ENCODE data around the gene IFNG.
"Not testable (repeated sequence)": the region's sequence is repeated elsewhere in the genome, so short reads cannot be mapped to it uniquely, and the experiment has no call there.

IFNG gene

GRCh38 chr12:68159681-68160304 is at the start of gene IFNG:
Gene IFNG (minus strand): TSS chr12:68159740. CDS start chr12:68159615, 125 bp downstream.
- DNase-seq: no peak

DNA sequence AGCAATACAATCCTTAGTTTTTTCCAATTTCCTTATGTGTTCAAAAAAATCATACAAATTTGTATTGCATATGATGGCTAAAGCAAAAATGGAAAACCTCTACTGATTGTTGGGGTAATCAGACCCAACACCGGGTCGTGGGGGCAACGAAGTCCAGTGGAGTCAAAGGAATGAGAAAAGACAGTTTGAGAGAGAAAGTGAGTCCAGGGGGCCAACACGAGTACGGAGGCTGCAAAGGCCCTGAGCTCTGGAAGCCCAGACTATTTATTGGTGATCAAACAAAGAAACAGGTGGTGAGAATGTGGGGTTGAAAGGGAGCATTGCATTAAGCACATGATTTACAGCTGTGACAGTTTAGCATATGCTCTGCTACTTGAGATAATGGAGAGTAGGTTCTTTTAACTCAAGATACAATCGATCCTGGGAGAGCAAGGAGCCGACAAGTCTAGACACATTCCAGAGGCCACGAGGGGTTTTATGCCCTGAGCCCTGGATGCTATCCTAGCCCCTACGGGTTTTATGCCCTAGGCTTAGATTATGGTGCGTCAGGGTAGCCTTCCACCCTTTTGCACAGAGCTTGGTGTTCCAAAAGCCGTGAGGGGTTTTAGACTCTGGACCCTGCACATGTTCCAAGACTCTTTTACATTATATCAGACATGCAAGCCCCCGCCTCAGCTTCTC is 49.6 kb upstream of the IFNG start:
- not testable (repeated sequence) for DNase-seq

- DNase-seq: no peak
Measured at GRCh38 chr12:68207276-68207675, 47.7 kb upstream of the IFNG start.

GRCh38 chr12:68206446-68206845 is 46.9 kb upstream of the IFNG start:
- DNase-seq: no peak

DNA sequence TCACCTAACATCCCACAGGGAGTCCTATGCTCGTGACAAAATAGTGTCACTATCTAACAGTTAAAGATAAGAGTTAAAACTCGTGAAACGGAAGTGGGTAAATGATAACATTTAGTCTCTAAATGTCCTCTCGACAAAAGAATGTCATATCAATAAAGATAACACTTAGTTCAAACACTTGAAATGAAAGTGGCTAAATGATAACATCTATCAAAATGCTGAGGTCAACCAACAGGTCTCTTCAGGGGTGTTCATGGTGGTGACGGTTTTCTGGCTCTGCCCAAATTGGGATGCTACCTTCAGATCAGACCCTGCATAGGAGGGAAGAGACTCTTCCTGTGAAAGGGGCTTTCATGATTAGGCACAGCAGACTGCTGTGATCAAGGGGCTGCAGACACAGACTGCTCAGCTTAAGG is 43.9 kb upstream of the IFNG start:
- no peak for DNase-seq

DNA sequence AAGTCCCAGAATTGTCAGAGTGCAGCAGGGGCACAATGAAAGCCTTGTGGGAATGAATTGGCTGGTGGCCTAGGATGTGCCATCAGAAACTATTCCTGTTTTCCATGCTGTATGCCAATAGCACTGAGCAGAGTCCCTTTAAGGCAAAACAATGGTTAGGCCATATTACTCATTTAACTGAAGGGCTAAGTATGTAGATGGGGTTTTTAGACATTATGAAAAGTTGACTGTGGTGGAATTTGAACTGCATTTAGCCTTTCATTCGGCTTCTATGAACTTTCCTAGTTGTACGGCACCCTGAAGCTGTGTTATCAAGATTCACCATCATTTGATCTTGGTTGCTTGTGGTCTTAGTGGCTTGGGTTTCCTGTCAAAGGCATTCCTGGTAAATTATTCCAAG is 41.3 kb upstream of the IFNG start:
- DNase-seq: no peak

DNA sequence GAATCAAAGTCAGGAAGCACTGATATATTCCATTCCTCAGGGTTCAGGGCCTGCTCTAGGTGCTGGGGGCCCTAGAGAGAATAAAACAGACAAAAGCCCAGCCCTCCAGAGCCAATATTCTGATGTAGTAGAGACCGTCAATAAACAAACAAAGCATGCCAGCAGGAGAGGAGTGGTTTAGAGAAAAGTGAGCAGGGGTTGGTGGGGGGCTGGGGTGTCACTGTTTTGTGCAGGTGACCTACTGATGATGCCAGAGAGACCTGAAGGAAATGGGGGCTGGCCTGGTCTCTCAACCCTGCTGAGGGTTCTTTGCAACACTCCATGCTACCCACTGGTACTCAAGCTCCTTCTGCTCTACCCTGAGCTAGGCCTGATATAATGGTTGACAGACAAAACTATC is 39.6 kb upstream of the IFNG start:
- DNase-seq: no peak

DNA sequence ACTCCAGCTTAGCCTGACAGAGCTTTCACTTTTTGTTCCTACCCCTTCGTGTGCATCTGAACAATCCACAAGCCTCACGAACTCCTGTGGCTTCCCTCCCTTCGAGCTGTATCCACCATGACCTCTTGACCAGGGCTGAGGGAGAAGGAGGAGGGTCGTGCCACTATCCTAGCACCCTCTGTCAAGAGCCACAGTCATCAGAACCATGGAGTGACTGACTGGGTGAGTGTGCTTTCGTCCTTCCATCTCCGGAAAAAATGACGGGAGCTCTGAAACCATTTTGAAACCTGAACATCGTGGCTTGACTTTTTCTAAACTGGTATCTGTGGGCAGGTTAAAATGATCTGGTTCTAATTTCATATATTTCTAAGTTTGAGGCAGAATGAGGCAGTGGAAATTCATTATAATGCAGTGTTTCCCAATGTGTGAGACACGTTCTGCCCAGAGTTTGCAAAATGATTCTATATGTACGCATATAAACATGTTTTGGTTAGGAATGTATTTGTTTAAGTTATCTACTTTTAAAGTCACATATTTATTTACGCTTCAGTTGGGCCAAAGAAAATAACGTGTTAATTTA is 39.1 kb upstream of the IFNG start:
- no peak for DNase-seq

- no peak for DNase-seq
Measured at GRCh38 chr12:68190301-68190700, 30.8 kb upstream of the IFNG start.

DNA sequence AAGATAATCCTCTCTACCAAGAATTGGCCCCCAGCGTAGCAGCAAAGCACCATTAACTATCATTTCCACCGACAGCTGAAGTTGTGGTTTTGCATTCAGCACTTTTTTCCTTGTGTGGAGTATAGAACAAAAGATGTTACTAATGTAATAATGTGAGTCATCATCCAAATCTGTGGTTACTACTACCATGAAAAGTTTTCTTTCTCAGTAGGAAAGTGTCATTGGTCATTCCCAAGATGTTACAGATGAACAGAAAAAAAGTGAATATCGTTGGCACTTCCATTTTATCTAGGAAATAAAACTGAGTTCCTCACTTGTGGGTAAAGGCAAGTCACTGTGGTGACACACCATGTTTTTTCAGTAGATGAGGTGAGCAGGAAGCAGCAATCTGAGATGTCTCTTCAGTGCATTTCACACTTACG is 30.3 kb upstream of the IFNG start:
- no peak for DNase-seq

DNA sequence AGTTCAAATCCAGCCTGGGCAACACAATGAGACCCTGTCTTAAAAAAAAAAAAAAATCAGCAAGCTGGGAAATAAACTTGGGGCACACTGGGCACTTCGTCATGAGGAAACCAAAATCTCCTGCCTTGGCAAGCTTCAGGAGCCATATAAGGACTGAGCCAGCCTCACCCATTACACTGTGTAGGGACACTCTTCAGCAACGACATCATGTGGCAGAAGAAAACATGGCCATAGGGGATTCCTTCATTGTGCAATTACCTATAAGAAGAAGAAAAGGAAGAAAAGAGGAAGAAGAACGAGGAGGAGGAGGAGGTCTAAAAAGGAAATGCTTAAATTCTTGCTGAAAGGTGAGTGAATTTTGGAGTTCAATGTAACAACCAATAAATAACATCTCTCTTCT is 26.1 kb upstream of the IFNG start:
- DNase-seq: no peak

DNA sequence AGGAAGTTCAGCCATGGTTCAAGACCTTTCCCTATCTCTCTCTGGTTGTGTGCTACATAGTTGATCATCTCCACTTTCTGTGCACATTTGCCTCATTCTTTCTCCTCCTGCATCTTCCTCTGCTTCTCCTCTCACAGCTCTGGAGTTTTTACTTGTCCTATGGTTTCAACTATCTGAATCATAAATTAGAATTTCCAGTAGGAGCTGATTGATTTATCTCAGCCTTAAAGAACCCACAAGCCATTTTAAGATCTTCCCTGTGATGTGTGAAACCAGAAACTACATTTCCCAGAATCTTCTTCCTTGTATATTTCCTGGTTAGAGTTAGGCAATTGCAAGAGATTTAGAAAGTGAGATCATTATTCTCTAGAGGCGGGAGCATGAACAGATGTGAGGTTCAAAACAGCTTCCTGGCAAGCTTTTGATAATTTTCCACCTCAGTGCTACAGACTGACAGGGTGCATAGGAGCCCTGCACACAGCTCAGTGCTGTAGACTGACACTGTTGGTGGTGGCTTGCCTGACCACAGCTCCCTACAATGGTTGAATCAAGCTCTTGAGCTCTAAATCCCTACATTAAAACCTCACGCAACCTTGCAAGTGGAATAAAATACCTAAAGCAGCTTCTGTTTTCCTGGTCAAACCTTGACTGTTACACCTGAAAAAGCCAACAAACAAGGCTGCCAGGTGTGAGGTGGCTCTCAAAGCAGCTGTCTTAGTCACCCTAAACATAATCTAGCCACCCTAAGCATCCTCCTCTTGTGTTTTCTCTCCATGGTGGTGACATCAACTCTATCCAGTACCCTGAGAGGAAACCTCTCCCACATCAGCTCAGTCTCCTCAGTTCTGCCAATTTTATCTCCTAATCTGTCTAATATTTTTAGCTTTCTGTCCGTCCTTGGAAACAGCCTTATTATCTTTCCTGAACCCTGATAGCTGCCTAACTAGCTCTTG is 21.5 kb upstream of the IFNG start:
- DNase-seq: no peak

GRCh38 chr12:68178774-68179439 is 19.4 kb upstream of the IFNG start:
- no peak for DNase-seq

- no peak for DNase-seq
Measured at GRCh38 chr12:68178184-68178583, 18.6 kb upstream of the IFNG start.

DNA sequence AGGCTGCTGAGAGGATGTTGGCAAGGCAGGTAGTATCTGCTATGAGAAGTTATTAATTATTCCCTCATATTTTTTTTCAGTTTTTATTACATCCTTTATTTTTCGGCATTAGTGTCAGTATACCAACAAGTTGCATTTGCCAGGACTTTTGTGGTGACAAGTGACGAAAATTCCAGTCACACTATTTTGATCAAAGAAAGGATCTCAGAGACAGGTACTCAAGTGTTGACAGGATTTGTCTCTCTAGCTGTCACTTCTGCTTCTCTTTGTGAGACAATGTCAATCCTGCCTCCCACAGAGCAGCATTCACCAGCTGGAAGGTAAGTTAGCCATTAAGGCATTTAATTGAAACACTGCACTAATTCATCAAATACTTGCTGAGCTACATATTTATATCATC is 18.0 kb upstream of the IFNG start:
- no peak for DNase-seq

DNA sequence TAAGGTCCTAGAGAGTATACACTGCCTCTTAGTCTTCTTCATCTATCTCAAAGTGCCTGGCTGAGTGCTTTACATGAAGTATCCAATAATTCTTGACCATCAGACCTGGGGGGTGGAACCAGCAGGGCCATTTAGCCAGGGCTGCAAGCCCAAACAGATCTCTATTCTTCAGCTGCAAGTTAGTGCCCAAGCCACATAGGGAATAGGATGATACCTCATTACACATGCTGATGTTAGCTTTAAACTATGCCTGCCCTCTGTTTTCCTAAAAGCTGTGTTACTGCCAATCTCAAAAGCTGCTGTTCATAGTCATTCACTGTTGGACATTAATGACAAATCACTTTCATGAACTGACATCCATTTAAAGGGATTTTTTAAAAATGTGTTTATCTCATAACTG is 16.7 kb upstream of the IFNG start:
- no peak for DNase-seq

- peak in 1 of 4 experiments; percentile 22 for DNase-seq
Measured at GRCh38 chr12:68175557-68176061, 16.1 kb upstream of the IFNG start.

- DNase-seq: not testable (repeated sequence)
Measured at GRCh38 chr12:68174761-68175160, 15.2 kb upstream of the IFNG start.

- no peak for DNase-seq
Measured at GRCh38 chr12:68173792-68174191, 14.3 kb upstream of the IFNG start.

DNA sequence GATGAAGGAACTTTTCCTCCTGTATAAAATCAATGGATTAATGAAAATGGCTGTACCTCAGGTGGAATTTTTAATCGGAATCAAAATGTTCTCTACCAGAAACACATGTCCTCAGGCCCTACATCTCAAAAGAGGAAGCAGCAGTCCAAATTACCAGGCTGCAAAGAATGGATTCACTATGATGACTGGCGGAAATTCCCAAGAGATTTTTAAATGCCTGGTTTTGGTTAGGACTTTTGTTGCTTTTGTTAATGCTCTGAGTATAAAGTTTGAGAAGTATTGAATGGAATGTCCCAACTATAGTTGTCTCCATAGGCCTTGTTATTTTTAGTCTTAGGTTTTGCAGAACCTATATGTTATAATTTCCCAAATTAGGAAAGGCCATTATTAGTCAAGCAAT is 11.2 kb upstream of the IFNG start:
- no peak for DNase-seq

- no peak for DNase-seq
Measured at GRCh38 chr12:68169213-68169889, 9.8 kb upstream of the IFNG start.

GRCh38 chr12:68166317-68166831 is 6.8 kb upstream of the IFNG start:
- no peak for DNase-seq

Measured in activated CD4-positive, CD25-positive, alpha-beta regulatory T cell (primary cell).